Endothelial cell (in vitro differentiated cells): ENCODE measurements around the gene PRELID2. TPM values are rescaled to one million over a fixed set of nuclear protein-coding genes. Genes with fewer than 3 reads are reported as not detected.
"Not testable (repeated sequence)": the region's sequence is repeated elsewhere in the genome, so short reads cannot be mapped to it uniquely, and the experiment has no call there.

Source experiments
- DNase-seq: peaks from one replicate; pipeline ENCODE4 v3.0.0; 2021; ENCODE audit warnings: low spot score
- H3K27ac Mint-ChIP-seq: one replicate; pipeline ENCODE4 v1.8.0; 2021; ENCODE audit warnings: mixed read lengths, inconsistent platforms; ENCODE audit not compliant: unreplicated experiment
- H3K27me3 Mint-ChIP-seq: one replicate; pipeline ENCODE4 v1.8.0; 2021; ENCODE audit warnings: mild to moderate bottlenecking, moderate library complexity, mixed read lengths, inconsistent platforms; ENCODE audit not compliant: unreplicated experiment
- H3K36me3 Mint-ChIP-seq: one replicate; pipeline ENCODE4 v1.8.0; 2021; ENCODE audit warnings: mild to moderate bottlenecking, low read depth, mixed read lengths, inconsistent platforms; ENCODE audit not compliant: unreplicated experiment
- H3K4me1 Mint-ChIP-seq: one replicate; pipeline ENCODE4 v1.8.0; 2021; ENCODE audit warnings: mild to moderate bottlenecking, mixed read lengths, inconsistent platforms; ENCODE audit not compliant: unreplicated experiment
- H3K4me3 Mint-ChIP-seq: one replicate; pipeline ENCODE4 v1.8.0; 2021; ENCODE audit warnings: mild to moderate bottlenecking, mixed read lengths, inconsistent platforms; ENCODE audit not compliant: unreplicated experiment
- H3K9me3 Mint-ChIP-seq: one replicate; pipeline ENCODE4 v1.8.0; 2021; ENCODE audit warnings: mixed read lengths, inconsistent platforms; ENCODE audit not compliant: unreplicated experiment
- total RNA-seq: library from RNA; stranded (reverse); fragmentation: NEBNext Ultra II Directional; extraction: Animal tissue kit (Norgen Biotek cat#: 25700); gene quantifications from one replicate; pipeline ENCODE4 v1.2.1, GENCODE V29; 2021; ENCODE audit not compliant: unreplicated experiment
- TF ChIP-seq, protein P1 (sequence below): fragments of 200-600 bp; sonication (generic); IDR thresholded peaks from one replicate; pipeline ENCODE4 v1.5.0; 2021; ENCODE audit warnings: antibody characterized with exemption; ENCODE audit not compliant: unreplicated experiment

PRELID2 gene
- total RNA-seq, 1 donor from 2014 or later, result 4.3 TPM

DNA sequence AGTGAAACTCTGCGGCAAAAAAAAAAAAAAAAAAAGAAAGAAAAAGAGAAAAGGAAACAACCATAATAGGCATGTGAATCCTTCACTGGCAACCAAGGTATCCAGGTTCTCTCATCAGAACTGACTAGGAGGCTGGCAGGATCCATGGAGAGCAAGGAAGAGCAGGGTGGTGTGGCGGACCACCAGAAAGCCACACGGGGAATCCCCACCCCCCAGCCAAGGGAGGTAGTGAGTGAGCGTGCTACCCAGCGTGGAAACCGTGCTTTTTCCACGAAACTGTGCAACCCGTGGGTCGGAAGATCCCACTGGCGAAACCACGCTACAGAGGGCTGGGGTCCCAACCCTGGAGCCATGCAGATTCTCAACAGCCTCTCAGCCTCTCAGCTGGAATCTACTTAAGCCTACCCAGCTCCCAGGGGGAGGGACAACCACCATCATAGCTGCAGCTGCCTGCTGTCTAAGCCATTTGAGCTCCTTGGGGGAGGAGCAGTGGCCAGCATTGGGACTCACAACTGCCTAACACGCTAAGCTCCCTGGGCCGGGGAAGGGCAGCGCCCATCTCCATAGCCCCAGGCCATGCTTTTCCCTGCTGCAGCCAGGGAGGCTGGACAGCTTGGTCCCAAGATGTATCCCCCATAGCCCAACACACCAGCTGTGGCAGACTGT lies 91.6 kb downstream of the PRELID2 start:
- no peak overlapping the region for H3K4me3 Mint-ChIP-seq
- H3K27ac Mint-ChIP-seq, result no peak overlapping the region
- H3K4me1 Mint-ChIP-seq, result no peaks in the 10 kb centered on the region
- TF ChIP-seq, protein P1, sequence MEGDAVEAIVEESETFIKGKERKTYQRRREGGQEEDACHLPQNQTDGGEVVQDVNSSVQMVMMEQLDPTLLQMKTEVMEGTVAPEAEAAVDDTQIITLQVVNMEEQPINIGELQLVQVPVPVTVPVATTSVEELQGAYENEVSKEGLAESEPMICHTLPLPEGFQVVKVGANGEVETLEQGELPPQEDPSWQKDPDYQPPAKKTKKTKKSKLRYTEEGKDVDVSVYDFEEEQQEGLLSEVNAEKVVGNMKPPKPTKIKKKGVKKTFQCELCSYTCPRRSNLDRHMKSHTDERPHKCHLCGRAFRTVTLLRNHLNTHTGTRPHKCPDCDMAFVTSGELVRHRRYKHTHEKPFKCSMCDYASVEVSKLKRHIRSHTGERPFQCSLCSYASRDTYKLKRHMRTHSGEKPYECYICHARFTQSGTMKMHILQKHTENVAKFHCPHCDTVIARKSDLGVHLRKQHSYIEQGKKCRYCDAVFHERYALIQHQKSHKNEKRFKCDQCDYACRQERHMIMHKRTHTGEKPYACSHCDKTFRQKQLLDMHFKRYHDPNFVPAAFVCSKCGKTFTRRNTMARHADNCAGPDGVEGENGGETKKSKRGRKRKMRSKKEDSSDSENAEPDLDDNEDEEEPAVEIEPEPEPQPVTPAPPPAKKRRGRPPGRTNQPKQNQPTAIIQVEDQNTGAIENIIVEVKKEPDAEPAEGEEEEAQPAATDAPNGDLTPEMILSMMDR, result no peak
- no peaks in the 10 kb centered on the region for H3K27me3 Mint-ChIP-seq
- no peaks in the 10 kb centered on the region for H3K9me3 Mint-ChIP-seq
- no peaks in the 10 kb centered on the region for H3K36me3 Mint-ChIP-seq
- DNase-seq, result no peak

DNA sequence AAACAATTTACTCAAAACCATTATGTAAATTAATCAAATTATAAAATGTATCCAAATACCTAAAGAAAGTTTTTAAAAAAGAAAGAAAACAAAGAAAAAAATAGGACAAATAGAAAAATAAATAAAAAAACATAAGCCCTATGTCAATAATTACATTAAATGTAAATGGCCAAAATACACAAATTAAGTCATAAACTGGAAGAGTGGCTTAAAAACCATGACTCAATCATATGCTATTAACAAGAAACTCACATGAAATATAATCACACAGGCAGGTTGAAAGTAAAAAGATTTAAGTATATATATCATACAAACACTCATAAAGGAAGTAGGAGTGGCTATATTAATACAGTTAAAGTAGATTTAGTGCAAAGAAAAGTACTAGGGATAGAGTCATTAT lies 95.3 kb downstream of the PRELID2 start:
- Mint-ChIP-seq H3K4me3 (no peak overlapping the region), H3K4me1 (no peaks in the 10 kb centered on the region), H3K36me3 (no peaks in the 10 kb centered on the region), H3K27me3 (no peaks in the 10 kb centered on the region), H3K9me3 (no peaks in the 10 kb centered on the region), H3K27ac (no peak overlapping the region)
- TF ChIP-seq, protein P1, result no peak
- no peak for DNase-seq

DNA sequence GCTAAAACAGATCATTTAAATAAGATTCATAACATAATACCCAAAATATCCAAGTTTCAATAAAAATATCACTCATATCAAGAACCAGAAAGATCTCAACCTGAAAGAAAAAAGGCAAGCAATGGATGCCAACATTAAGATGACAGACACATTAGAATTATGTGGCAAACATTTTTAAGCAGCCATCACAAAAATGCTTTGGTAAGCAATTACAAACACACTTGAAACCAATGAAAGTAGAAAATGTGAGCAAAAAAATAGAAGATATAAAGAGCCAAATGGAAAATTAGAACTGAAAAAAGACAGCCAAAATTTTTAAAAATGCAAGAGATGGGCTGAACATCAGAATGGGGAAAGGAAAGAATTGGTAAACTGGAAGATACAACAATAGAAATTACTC lies 96.9 kb downstream of the PRELID2 start:
- TF ChIP-seq, protein P1, result no peak
- H3K4me1 Mint-ChIP-seq, result no peaks in the 10 kb centered on the region
- no peak overlapping the region for H3K27ac Mint-ChIP-seq
- H3K4me3 Mint-ChIP-seq, result no peak overlapping the region
- H3K9me3 Mint-ChIP-seq, result no peaks in the 10 kb centered on the region
- H3K27me3 Mint-ChIP-seq, result no peaks in the 10 kb centered on the region
- H3K36me3 Mint-ChIP-seq, result no peaks in the 10 kb centered on the region
- no peak for DNase-seq

DNA sequence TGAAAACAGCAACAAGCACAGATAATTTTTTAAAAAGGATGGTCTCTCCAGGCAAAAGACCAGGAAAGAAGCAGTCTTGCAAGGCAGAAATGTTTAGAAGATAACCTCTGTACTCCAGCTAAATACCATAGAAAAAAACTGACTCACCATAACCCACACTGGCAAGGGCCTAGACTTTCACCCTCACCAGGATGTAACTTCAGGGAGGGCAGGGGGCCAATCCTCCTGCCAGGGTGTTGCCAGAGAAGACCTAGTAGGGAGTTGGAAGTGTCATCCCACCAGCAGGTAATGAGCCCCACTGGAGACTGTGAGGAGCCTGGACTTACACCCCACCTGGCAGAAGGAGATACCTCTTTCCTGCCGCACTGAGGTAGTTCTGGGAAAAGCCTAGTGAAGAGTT lies 97.6 kb downstream of the PRELID2 start:
- Mint-ChIP-seq H3K4me3 (no peak overlapping the region), H3K4me1 (no peaks in the 10 kb centered on the region), H3K27ac (no peak overlapping the region), H3K27me3 (no peaks in the 10 kb centered on the region), H3K9me3 (no peaks in the 10 kb centered on the region), H3K36me3 (no peaks in the 10 kb centered on the region)
- TF ChIP-seq, protein P1, result no peak
- DNase-seq, result no peak

DNA sequence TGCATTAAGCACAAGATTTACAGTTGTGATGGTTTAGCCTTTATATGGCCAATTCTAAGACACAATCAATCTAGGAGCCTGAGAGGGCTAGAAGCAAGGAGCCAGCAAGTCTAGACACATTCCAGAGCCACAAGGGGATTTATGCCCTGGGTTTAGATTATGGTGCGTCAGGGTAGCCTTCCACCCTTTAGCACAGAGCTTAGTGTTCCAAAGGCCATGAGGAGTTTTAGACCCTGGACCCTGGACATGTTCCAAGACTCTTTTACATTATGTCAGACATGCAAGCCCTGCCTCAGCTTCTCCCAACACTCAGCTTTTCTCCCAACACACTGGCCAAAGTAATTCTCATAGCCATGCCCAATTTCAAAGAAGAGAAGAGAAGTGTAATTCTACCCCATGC lies 105.2 kb downstream of the PRELID2 start:
- H3K27ac Mint-ChIP-seq, H3K4me3 Mint-ChIP-seq: not testable (repeated sequence)

More for the DNA sequence above, 105.2 kb downstream of the PRELID2 start:
- DNase-seq, H3K27me3 Mint-ChIP-seq, H3K4me1 Mint-ChIP-seq: not testable (repeated sequence)
- Mint-ChIP-seq H3K36me3 (peaks cover 35% of the 10 kb centered on the region), H3K9me3 (peaks cover 28% of the 10 kb centered on the region)
